Measurements from ENCODE around the gene MAL. TPM values are rescaled to one million over a fixed set of nuclear protein-coding genes. Genes with fewer than 3 reads are reported as not detected.

The MAL gene
- not detected for total RNA-seq (2021; fragmentation: NEBNext Ultra II Directional; extraction: Animal tissue kit (Norgen Biotek cat#: 25700))
- long read RNA-seq: 0 reads

- H3K4me3 Mint-ChIP-seq: no peak within 1 kb of the TSS
- no peak within 1 kb of the TSS for H3K27ac Mint-ChIP-seq
- no peak for DNase-seq
- no peak for TF ChIP-seq CTCF (IDR thresholded peaks at IDR 0.05)
- H3K9me3 Mint-ChIP-seq: no peaks in the 10 kb centered on the region
- peaks cover 65% of the 10 kb centered on the region for H3K27me3 Mint-ChIP-seq (ENCODE audit: insufficient read depth)
- no peaks in the 10 kb centered on the region for H3K36me3 Mint-ChIP-seq (ENCODE audit: low read depth)
- H3K4me1 Mint-ChIP-seq (ENCODE audit: low read depth): peaks cover 5% of the 10 kb centered on the region
These were observed at the start of gene MAL for GRCh38 chr2:95025406-95026319. Gene MAL, plus strand, starts transcription at chr2:95025708. Its CDS starts 85 bp downstream, at chr2:95025793.

- H3K4me1 Mint-ChIP-seq (ENCODE audit: low read depth): no peaks in the 10 kb centered on the region
- no peaks in the 10 kb centered on the region for H3K9me3 Mint-ChIP-seq
- no peak for DNase-seq
- H3K27me3 Mint-ChIP-seq (ENCODE audit: insufficient read depth): peaks cover 15% of the 10 kb centered on the region
- no peak for TF ChIP-seq CTCF (IDR thresholded peaks at IDR 0.05)
- no peaks in the 10 kb centered on the region for H3K36me3 Mint-ChIP-seq (ENCODE audit: low read depth)
- H3K27ac Mint-ChIP-seq: no peak overlapping the region
- H3K4me3 Mint-ChIP-seq: no peak overlapping the region
These were observed 47.7 kb upstream of the MAL start for GRCh38 chr2:94977826-94978225.

GRCh38 chr2:94978917-94979316 is 46.6 kb upstream of the MAL start:
- no peak overlapping the region for H3K27ac Mint-ChIP-seq
- DNase-seq: no peak
- no peaks in the 10 kb centered on the region for H3K36me3 Mint-ChIP-seq (ENCODE audit: low read depth)
- no peak overlapping the region for H3K4me3 Mint-ChIP-seq
- H3K27me3 Mint-ChIP-seq (ENCODE audit: insufficient read depth): peaks cover 13% of the 10 kb centered on the region
- no peak for TF ChIP-seq CTCF (IDR thresholded peaks at IDR 0.05)
- no peaks in the 10 kb centered on the region for H3K4me1 Mint-ChIP-seq (ENCODE audit: low read depth)
- H3K9me3 Mint-ChIP-seq: no peaks in the 10 kb centered on the region

GRCh38 chr2:94979406-94980375 is 45.8 kb upstream of the MAL start:
- H3K27ac Mint-ChIP-seq: no peak overlapping the region
- peaks cover 14% of the 10 kb centered on the region for H3K27me3 Mint-ChIP-seq (ENCODE audit: insufficient read depth)
- no peaks in the 10 kb centered on the region for H3K36me3 Mint-ChIP-seq (ENCODE audit: low read depth)
- H3K4me1 Mint-ChIP-seq (ENCODE audit: low read depth): no peaks in the 10 kb centered on the region
- no peak overlapping the region for H3K4me3 Mint-ChIP-seq
- TF ChIP-seq CTCF (IDR thresholded peaks at IDR 0.05): no peak
- DNase-seq: no peak
- H3K9me3 Mint-ChIP-seq: no peaks in the 10 kb centered on the region

GRCh38 chr2:94980406-94980805 is 45.1 kb upstream of the MAL start:
- Mint-ChIP-seq H3K4me3 (no peak overlapping the region), H3K36me3 (ENCODE audit: low read depth) (no peaks in the 10 kb centered on the region), H3K9me3 (no peaks in the 10 kb centered on the region), H3K4me1 (ENCODE audit: low read depth) (no peaks in the 10 kb centered on the region), H3K27me3 (ENCODE audit: insufficient read depth) (peaks cover 14% of the 10 kb centered on the region), H3K27ac (no peak overlapping the region)
- TF ChIP-seq CTCF (IDR thresholded peaks at IDR 0.05): no peak
- DNase-seq: no peak

All from HFFc6 (cell line).